Stimulated activated CD8-positive, alpha-beta memory T cell treated with anti-CD3 and anti-CD28 coated beads, Interleukin-15, amount 100 ng/mL, for 48 hours (primary cell): ENCODE results near the gene PACRG.
"Not testable (repeated sequence)": the region's sequence is repeated elsewhere in the genome, so short reads cannot be mapped to it uniquely, and the experiment has no call there.

Experiments used
- DNase-seq, 2 donors: peaks; one replicate each; pipeline ENCODE4 v3.0.0-alpha.2; 2020; ENCODE audit warnings: low read depth in 2 of 2

Gene PACRG

GRCh38 chr6:162941128-162941527 lies 213.4 kb downstream of the PACRG start:
- no peak for DNase-seq

DNA sequence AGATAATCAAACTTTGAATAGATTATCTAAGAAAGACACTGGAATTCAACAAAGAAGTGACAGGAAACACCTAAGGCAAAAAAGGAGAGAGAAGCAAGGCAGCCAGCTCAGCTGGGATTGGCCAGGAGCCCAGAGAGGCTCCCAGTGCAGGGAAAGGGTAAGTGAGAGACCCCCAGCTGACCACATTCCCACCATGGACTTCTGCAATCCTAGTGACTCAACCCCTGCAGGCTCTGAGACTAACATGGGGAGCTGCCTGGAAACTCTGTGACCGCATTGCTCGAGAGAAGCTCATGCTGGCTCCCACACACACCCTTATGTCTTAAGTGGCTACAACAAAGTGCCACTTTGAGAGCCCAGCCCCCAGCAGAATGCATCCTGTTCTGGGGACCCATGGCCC lies 215.1 kb downstream of the PACRG start:
- DNase-seq, result no peak

GRCh38 chr6:162943369-162943768 lies 215.6 kb downstream of the PACRG start:
- DNase-seq, result no peak

DNA sequence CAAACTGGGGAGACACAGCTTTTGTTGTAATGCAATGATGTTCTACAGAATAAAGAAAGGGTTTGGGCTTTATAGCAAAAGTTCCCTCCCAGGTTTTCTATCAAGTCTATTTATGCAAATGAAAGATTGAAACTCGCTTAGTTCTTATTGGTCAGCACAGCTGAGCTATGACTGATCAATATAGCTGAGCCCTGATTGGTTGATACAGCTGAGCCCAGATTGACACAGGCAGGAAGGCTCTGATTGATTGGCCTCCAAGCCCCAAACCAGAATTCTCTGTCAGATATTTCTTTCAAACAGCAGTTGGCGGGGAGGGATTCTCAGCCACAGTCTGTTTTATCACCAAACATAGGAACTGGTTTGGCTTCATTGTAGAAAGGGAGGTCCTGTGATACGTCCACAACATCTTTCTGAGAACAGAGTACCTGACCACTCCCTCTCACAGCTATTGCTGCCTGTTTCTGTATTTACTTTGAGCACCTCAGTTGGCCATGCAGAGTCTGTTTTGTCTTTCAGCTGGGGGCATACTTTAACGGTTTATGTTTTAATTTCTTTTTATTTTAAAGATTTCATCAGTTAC lies 223.5 kb downstream of the PACRG start:
- DNase-seq, result no peak

- no peak for DNase-seq
These were observed 224.6 kb downstream of the PACRG start for GRCh38 chr6:162952423-162952822.

DNA sequence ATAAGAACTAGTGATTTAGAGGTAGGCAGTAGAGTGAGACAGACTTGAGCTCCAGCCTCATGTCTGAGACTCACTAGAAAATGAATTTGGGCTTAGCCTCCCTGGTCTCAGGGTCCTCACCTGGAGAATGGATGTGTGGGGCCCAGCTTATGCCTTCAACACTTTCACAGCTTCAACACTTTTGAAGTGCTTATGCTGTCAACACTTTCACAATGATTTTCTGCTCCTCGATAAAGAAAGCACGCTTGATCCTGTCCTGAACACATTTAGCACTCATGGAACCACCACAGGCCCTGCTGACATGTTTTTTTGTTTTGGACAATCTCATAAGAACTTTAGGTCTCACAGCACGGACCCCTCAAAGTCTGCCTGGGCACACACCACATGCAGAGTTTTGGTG lies 229.3 kb downstream of the PACRG start:
- no peak for DNase-seq

DNA sequence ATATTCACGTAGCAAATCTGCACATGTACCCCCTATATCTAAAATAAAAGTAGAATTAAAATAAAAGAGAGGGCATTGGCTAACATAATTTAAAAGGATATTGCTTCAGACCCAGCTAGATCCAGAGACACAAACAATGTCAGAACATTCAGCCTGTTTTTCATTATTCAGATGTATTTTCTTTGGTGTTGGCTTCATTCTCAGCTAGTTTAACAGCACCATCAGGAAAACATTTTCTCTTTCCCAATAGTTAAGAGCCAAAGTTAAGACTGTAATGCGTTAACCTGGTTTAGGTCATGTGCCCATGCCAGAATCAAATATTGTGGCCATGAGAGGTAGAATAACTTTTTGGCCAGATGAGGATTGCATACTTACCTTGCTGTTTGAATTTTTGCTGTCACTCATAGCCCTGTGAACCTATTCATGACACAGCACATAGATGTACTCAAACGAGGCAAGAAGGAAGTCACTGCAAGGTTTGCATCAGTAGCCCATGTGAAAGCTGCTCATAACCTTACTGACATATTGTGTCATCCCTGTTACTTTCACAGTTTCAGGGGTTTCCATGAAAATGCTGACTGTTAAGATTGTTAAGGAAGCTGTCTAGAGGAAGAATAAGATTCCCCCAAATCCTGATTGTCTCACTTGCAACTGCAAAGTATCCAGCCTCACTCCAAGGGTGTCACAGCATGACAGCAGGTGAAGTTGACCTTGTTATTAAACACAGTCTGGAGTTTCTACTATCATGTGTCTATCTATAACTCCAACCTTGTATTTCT lies 233.1 kb downstream of the PACRG start:
- DNase-seq, result no peak

- DNase-seq, result no peak
These were observed 234.3 kb downstream of the PACRG start for GRCh38 chr6:162962093-162962492.

DNA sequence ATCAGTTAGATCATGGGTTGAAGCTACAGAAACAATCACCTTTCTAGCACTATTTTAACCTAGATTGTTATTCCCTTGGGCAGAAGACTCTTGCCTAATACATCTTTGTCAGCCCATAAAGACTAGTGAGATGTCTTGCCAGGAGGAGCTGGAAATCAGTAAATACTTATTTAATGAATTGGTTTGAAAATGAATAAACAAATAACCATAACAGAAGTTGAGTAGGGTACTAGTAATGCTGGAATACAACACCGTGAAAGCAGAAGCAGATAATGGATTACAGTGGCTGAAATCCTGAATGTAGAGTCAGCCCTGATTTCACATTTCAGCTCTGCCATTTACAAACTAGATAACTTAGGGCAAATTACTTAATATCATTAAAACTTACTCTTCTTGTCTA lies 236.1 kb downstream of the PACRG start:
- DNase-seq, result no peak

DNA sequence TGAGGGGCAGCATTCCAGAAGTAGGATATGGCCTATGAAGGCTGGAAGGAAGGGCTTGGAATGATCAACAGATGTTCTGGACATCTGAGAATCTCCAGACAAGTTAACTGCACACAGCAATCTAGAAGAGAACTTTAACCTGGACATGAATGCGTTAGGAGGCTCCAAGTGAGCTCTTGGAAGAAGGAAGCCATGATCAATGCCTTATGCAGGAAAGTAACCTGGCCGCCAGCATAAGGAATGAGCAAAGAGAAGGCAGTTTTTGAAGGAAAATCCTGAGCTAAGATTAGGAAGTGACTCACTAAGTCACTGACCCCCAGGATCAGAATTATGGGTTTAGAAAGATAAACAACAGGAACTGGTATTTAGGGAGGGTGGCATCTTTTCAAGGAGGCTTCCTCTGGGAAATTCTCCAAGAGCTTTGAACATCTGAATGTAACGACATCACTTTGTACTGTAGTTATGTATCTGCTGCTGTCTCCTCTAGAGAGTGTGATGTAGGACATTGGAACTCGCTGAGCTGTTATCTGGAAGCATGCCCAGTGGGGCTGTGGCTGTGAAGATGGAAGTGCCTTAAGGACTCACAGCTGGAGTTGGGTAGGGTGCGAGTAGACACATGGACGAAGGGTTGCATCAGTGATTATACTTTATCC lies 236.8 kb downstream of the PACRG start:
- DNase-seq, result no peak

GRCh38 chr6:162965366-162965765 lies 237.6 kb downstream of the PACRG start:
- DNase-seq, result no peak

DNA sequence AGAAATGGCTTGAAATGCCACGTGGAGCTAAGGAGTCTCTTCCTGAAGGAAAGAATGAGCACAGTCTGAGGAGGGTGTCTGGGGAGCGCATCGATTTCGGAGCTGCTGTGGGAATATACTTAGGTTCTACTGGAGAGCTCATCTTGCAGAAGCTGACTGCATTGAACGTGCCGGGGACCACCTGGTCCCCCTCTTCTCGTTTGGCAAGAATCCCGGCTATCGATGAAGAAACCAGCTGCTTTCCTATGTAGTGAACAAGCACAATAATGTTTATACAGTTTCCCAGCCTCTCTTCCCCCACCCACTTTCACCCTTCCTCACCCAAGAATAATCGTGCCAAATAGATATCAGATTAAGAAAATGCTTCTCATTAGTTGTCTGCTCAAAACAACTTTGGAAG lies 242.5 kb downstream of the PACRG start:
- DNase-seq, result no peak

GRCh38 chr6:162971356-162971755 lies 243.6 kb downstream of the PACRG start:
- DNase-seq, result no peak

DNA sequence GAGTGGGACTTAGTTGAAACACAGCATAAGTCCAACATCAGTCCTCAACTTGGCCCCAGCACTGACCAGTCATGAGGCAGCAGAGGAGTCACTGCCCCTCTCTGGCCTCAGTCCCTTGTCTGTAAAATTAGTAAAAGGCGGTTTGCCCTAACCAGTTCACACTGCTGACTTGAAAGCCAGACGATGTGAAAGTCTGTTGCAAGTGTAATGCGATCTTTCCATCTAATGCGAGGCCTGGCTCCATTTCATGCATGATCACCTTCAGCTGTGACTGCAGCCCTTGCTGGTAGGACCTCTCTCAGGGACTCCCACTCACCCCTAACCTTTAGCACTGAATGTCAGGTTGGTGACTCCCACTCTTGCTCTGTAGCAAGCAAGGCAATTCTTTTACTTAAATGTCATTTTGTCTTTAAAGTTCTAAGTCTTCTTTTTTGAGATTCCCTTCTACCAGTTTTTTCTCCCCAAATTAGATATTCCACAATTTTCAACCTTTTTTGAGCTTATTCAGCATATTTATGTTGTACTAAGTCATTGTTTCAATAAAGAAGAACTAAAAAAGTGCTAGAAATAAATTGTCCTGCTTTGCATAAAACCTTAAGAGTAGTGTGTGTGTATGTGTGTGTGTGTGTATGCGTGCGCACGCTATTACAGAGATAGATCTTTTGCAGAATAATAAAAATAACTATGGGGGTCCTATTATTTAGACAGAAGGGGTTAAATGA lies 245.5 kb downstream of the PACRG start:
- no peak for DNase-seq

GRCh38 chr6:162973980-162974379 lies 246.2 kb downstream of the PACRG start:
- DNase-seq, result no peak

DNA sequence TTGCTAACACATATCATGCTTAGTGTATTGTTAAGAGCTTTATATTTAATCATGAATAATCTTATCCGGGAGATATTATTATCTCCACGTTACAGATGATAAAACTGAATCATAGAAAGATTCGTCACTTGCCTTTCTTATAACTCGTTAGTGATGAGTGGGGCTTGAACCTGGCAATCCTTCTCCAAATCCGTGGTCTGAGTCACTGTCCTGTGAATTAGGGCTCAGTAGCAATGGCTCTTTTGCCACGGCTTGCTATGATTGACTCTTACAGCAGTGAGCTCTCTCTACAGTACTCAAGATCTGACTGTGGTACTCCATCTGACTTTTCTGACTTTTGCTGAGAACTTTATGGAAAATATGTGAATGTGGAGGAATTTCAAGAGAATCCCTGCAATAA lies 246.9 kb downstream of the PACRG start:
- DNase-seq, result no peak

- DNase-seq, result no peak
These were observed 248.4 kb downstream of the PACRG start for GRCh38 chr6:162976141-162976540.

DNA sequence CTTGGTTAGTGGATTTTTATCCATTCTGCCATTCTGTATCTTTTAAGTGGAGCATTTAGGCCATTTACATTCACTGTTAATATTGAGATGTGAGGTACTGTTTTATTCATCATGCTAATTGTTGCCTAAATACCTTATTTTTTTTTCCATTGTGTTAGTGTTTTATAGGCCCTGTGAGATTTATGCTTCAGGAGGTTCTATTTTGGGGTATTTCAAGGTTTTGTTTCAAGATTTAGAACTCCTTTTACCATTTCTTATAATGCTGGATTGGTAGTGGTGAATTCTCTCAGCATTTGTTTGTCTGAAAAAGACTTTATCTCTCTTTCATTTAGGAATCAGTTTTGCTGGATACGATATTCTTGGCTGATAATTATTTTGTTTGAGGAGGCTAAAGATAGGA lies 255.5 kb downstream of the PACRG start:
- DNase-seq, result not testable (repeated sequence)

GRCh38 chr6:162998777-162999176 lies 271.0 kb downstream of the PACRG start:
- no peak for DNase-seq

DNA sequence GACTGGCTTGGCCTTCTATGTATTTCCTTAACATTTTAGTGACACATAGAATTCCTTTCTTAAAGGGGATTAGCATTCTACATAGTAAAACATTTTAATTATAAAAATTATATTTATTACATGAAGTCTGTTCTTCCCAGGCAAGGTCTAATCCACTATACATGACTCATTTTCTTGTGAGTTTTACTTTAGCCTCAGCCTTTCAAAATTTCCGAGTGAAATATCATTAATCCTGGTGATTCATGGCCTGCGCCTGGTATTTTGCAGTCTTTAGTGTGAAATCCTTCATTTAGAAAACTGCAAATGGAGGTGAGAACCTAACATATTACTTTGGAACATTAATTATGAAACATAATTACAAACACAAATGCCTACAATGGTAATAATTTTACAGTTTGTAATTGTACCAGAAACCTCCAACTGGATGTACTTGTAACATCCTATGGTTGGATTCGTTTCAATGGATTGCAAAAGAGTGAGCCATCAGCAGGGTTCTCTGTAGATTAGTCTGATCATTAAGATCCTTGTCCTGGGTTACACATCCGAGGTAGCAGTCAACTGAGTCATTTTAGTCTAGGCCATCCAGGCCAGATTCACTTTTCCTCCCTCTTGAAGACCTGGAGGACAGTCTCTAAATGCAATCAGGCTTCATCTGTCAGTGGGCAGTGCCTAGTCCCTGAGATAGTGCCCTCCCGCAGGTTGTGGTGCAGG lies 272.0 kb downstream of the PACRG start:
- DNase-seq, result no peak

- no peak for DNase-seq
These were observed 273.6 kb downstream of the PACRG start for GRCh38 chr6:163001330-163001729.

DNA sequence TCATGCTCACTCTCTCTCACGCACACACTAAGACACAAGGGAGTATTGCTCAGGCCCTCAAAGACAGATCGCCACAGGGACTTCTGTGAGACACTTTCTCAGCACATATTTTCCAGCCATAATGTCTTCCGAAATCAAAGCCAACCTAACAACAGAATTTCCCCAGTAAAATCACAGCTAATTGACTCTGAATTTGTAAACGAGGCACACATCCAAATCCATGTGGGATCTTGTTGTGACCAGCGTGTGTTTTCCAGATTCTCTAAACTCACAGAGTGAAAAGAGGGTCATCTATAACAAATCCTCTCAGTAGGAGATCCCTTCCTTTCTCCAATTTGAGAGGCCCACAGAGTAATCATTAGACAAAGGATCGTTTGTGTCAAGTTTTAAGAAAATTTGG lies 280.4 kb downstream of the PACRG start:
- DNase-seq, result no peak
